ENCODE results near the gene RHOT2.

DNA sequence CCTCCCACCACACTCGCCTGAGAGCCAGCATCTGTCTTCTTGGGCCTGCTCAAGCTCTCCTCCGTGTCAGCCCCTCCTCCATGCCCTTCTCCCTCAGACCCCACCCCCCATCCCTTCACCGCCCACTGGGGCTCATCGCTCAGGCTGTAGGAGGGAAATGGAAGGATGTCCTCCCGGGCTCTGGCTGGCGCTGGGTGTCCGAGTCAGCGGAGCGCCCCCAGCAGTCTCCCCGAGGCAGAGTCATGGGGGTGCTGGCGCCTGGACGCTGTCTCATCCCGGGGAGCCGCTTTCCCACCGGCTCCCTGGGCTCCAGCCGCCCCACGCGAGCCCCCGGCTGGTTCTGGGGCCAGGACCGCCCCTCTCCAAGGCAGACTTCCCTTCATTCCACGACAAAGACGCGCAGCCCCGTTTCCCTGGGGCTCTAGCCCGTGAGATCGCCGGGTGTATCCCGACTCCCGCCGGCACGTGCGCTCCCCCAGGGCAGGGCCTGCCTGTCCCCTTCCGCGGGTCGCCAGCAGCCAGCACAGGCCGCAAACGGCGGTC is 52.6 kb downstream of the RHOT2 start:
- TF ChIP-seq, protein P1, sequence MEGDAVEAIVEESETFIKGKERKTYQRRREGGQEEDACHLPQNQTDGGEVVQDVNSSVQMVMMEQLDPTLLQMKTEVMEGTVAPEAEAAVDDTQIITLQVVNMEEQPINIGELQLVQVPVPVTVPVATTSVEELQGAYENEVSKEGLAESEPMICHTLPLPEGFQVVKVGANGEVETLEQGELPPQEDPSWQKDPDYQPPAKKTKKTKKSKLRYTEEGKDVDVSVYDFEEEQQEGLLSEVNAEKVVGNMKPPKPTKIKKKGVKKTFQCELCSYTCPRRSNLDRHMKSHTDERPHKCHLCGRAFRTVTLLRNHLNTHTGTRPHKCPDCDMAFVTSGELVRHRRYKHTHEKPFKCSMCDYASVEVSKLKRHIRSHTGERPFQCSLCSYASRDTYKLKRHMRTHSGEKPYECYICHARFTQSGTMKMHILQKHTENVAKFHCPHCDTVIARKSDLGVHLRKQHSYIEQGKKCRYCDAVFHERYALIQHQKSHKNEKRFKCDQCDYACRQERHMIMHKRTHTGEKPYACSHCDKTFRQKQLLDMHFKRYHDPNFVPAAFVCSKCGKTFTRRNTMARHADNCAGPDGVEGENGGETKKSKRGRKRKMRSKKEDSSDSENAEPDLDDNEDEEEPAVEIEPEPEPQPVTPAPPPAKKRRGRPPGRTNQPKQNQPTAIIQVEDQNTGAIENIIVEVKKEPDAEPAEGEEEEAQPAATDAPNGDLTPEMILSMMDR (IDR thresholded peaks at IDR 0.05; ENCODE audit: low read length): peak; percentile 32; the same call in 1 of the 2 replicates
- TF ChIP-seq EZH2 (IDR thresholded peaks at IDR 0.05; ENCODE audit: borderline replicate concordance, low read length): no peak
